Neural progenitor cell (in vitro differentiated cells): ENCODE results near the gene TPP2.

Experiments used
- EZH2 ChIP-seq: fragments of 200-600 bp; sonication (generic); IDR thresholded peaks from 2 replicates; pipeline ENCODE4 v1.6.1; 2017; ENCODE audit warnings: antibody characterized with exemption, mild to moderate bottlenecking, moderate library complexity
- TF ChIP-seq, protein P1 (sequence below): fragments of 200-600 bp; sonication (generic); IDR thresholded peaks from 2 replicates; pipeline ENCODE4 v1.5.1; 2017; ENCODE audit warnings: antibody characterized with exemption, mild to moderate bottlenecking

DNA sequence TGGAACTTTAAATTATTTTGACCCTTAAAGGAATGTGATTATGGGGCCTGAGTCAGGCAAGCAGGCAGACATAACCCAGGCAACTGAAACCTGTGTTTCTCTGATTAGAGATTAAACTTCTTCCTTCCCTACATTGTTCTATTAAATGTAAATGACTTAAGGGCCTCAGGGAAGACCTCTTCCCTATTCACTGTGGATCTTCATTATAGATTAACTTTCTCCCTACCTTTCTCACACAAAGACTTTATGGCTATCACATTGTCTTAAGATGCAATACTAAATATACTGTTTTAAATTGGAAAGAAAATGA lies 106.9 kb downstream of the TPP2 start:
- TF ChIP-seq, protein P1, sequence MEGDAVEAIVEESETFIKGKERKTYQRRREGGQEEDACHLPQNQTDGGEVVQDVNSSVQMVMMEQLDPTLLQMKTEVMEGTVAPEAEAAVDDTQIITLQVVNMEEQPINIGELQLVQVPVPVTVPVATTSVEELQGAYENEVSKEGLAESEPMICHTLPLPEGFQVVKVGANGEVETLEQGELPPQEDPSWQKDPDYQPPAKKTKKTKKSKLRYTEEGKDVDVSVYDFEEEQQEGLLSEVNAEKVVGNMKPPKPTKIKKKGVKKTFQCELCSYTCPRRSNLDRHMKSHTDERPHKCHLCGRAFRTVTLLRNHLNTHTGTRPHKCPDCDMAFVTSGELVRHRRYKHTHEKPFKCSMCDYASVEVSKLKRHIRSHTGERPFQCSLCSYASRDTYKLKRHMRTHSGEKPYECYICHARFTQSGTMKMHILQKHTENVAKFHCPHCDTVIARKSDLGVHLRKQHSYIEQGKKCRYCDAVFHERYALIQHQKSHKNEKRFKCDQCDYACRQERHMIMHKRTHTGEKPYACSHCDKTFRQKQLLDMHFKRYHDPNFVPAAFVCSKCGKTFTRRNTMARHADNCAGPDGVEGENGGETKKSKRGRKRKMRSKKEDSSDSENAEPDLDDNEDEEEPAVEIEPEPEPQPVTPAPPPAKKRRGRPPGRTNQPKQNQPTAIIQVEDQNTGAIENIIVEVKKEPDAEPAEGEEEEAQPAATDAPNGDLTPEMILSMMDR, result no peak
- TF ChIP-seq EZH2, result no peak
